AG09319 (cell line): ENCODE measurements around the gene TOLLIP.

ENCODE experiments used
- DNase-seq: peaks from one replicate; pipeline ENCODE4 v3.0.0-alpha.2; 2010; ENCODE audit warnings: low read depth; ENCODE audit errors: extremely low read depth
- CTCF ChIP-seq: IDR thresholded peaks from 2 replicates; pipeline ENCODE4 v1.5.1; 2011; ENCODE audit warnings: low read depth, mild to moderate bottlenecking, inconsistent platforms, low read length, moderate library complexity

Gene TOLLIP

GRCh38 chr11:1288426-1289151 is 20.8 kb downstream of the TOLLIP start:
- TF ChIP-seq CTCF: no peak
- DNase-seq: no peak

GRCh38 chr11:1287928-1288327 is 21.5 kb downstream of the TOLLIP start:
- DNase-seq: no peak
- no peak for TF ChIP-seq CTCF

GRCh38 chr11:1285876-1286275 is 23.6 kb downstream of the TOLLIP start:
- DNase-seq: no peak
- no peak for TF ChIP-seq CTCF

GRCh38 chr11:1285316-1285744 is 24.1 kb downstream of the TOLLIP start:
- no peak for TF ChIP-seq CTCF
- DNase-seq: no peak

GRCh38 chr11:1283906-1284305 is 25.5 kb downstream of the TOLLIP start:
- TF ChIP-seq CTCF: no peak
- DNase-seq: no peak

- DNase-seq: no peak
Observed at GRCh38 chr11:1283091-1283511, 26.3 kb downstream of the TOLLIP start.

More at GRCh38 chr11:1283091-1283511, 26.3 kb downstream of the TOLLIP start:
- no peak for TF ChIP-seq CTCF
